Smooth muscle cell of bladder (primary cell): ENCODE measurements around the gene FOXP4. TPM values are rescaled to one million over a fixed set of nuclear protein-coding genes. Genes with fewer than 3 reads are reported as not detected.

Source experiments
- total RNA-seq: library from RNA; depleted of rRNA; stranded (reverse); fragments of >200 nt; gene quantifications from 2 replicates; pipeline ENCODE4 v1.2.3, GENCODE V29; 2014

The FOXP4 gene, protein sequence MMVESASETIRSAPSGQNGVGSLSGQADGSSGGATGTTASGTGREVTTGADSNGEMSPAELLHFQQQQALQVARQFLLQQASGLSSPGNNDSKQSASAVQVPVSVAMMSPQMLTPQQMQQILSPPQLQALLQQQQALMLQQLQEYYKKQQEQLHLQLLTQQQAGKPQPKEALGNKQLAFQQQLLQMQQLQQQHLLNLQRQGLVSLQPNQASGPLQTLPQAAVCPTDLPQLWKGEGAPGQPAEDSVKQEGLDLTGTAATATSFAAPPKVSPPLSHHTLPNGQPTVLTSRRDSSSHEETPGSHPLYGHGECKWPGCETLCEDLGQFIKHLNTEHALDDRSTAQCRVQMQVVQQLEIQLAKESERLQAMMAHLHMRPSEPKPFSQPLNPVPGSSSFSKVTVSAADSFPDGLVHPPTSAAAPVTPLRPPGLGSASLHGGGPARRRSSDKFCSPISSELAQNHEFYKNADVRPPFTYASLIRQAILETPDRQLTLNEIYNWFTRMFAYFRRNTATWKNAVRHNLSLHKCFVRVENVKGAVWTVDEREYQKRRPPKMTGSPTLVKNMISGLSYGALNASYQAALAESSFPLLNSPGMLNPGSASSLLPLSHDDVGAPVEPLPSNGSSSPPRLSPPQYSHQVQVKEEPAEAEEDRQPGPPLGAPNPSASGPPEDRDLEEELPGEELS
- total RNA-seq: 1.3 and 2.0 TPM in 2 replicates

DNA sequence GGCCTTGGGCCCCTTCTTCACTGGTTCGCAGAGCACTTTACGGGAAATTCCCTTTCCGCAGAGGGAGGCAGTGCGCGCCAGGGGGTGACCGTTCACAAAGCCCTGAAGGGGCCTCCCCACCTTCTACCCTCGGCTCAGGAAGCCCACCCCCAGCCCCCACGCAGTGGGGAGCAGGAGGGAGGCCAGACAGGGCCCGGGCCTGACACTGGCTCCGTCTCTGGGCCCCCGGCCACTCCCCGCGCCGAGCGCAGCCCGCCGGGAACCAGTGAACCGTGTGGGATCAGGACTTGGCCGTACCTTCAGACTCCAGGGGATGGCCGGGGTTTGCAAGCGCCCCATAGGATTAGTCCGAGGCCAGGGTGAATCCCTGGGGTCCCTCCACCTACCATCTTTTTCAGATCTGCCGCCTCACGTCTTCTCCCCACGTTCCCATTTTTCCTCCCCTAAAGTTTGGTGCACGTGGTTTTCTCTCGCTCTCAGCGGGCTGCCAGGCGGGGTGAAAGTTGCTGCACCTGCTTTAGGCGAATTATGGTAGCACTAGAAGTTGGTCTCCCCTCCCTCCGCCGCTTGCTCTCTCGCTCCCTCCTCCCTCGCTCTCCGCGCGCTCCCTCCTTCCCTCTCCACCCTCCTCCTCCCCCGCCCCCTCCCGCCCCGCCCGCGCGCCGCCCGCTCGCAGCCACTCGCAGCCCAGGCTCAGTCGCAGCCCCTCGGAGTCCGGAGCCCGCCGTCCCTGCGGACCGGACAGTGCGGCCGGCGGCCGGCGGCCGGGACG lies at the start of gene FOXP4:
Gene FOXP4 (plus strand): TSS at position 679 of the 772 bp plus-strand sequence. CDS start 19,380 bp downstream, outside the sequence.

DNA sequence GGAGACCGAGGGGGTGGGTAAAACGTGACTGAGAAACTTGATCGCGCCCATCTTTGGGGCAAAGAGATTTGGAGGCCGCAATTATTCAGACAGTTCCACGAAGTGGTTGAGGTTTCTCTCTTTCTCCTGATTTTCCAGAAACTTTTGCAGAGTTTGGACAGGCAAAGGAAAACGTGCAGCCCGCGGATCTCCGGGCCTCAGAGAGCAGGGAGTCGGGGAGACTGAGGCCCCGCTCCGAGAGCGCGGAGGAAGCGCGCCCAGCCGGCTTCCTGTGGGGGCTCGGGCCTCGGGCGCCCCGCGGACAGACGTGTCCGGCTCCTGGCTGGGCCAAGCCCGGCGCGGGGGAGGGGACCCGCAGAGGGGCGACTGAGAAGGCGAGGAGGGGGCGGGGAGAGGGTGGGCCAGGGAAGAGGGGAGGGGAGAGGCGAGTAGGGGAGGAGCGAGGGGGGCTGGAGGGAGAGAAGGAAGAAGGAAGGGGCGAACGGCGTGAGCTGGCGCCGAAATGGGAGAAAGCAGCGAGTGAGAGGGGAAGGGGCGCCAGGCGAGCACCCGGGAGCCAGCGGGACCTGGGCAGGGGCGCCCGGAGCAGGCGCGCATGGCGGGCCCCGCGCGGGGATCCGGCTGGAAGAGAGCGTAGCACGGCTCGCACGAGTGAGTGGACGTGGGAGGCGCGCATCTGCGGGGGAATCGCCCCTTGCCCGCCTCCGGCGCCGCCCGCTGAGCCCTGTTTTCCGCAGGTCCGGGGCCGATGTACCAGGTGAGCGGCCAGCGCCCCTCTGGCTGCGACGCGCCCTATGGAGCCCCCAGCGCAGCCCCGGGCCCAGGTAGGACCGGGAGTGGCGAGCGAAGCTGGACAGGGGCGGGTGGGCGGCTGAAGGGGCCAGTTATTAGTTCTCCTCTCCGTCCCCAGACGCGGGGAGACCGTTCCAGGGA lies 92.1 kb downstream of the FOXP4 start, which contains the start of gene MDFI:
Gene MDFI (plus strand): TSS at position 467 of the 933 bp plus-strand sequence. CDS start 282 bp downstream, at position 749.

Other genes starting within 250 kb of the FOXP4 start
- gene NCR2, start 210.8 kb upstream of the FOXP4 start, total RNA-seq: not detected in 2 replicates
- 0.55 TPM in 1 of 2 replicates, not detected in the other for gene MDFI, start 92.1 kb downstream of the FOXP4 start, total RNA-seq
- gene TFEB, start 189.2 kb downstream of the FOXP4 start, total RNA-seq: 1.8 and 2.6 TPM in 2 replicates
- gene PGC, start 201.0 kb downstream of the FOXP4 start, total RNA-seq: not detected in 2 replicates
- 0.83 and 0.85 TPM in 2 replicates for gene FRS3, start 233.5 kb downstream of the FOXP4 start, total RNA-seq
- gene PRICKLE4, start 234.4 kb downstream of the FOXP4 start, total RNA-seq: not detected in 2 replicates
- 49.6 and 59.4 TPM in 2 replicates for gene TOMM6, start 241.3 kb downstream of the FOXP4 start, total RNA-seq